IPS DF 19.7 (cell line): ENCODE results near the gene BACE2.

Experiments
- DNase-seq: peaks from one replicate; pipeline ENCODE4 v3.0.0-alpha.2; 2013; ENCODE audit warnings: low read depth, low spot score

BACE2 gene

DNA sequence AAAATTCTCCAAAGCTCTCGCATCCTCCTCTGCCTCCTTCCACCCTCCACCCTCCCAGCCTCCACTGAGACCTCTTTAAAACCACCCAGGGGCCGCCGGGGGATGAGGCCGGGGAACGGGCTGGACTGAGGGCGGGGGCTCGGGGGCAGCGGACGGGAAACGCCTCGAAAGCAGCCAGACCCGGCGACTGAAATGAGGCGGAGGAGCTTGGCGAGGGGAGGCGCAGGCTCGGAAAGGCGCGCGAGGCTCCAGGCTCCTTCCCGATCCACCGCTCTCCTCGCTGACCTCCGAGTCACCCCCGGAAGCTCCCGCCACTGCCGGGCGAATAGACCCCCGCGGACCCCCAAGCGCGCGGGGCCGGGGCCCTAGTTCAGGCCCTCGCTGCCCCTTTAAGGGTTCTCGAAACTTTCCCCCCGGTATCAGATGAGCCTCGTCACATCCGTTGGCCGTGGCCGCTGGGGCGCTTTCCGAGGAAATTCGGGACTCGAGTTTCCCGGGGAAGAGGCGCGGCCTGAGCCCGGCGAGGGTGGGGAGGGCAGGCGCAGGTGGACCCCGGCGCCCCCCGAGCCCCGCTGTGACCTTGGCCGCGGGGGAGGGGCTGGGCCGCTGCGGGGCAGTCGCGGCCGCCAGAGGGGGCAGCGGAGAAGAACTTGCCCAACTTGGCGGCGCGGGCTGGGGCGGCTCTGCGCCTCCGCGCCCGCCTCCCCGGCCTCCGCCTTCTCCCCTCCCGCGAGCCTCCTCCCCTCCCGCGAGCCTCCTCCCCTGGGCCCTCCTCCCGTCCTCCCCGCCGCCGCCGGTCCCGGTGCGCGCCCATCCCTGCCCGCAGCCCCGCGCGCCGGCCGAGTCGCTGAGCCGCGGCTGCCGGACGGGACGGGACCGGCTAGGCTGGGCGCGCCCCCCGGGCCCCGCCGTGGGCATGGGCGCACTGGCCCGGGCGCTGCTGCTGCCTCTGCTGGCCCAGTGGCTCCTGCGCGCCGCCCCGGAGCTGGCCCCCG, at the start of gene BACE2:
BACE2 (plus strand) TSS at position 813 of the 995 bp plus-strand sequence; CDS start at position 917, 104 bp downstream.
- DNase-seq: no peak

DNA sequence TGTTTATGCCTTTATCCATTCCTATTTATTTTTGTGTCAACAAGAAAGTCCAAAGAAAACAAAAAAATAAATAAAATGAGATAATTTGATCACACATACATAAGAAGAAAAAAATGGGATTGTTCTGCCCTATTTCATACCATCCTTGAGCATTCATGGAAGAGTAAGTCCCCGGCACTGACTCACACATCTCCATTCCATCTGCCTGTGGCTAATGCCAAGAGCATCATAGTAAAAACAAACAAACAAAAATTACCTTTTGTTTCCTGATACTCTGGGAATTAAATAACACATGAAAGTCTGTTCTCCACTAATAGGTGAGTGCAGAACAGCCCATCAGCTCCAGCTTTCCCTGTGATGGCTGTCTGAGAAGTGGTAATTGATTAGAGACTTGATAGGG, 48.1 kb upstream of the BACE2 start:
- DNase-seq: no peak

DNA sequence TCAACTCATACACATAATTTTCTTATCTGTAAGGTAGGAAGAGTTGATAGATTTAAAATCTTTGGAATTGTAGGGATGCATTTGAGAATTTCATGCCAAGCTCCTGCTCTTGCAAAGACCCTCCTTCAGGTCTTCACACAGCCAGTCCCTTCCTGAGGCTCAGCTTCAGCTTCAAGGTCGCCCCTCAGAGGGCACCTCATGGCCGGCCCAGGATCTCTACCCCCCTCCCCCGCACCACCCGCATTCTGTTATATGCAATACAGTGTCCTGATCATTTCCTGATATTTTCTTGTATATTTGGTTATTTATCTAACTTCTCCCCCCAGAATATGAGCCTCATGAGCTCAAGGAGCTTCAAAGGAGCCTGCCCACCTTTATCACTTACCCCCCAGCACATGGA, 47.0 kb upstream of the BACE2 start:
- no peak for DNase-seq

DNA sequence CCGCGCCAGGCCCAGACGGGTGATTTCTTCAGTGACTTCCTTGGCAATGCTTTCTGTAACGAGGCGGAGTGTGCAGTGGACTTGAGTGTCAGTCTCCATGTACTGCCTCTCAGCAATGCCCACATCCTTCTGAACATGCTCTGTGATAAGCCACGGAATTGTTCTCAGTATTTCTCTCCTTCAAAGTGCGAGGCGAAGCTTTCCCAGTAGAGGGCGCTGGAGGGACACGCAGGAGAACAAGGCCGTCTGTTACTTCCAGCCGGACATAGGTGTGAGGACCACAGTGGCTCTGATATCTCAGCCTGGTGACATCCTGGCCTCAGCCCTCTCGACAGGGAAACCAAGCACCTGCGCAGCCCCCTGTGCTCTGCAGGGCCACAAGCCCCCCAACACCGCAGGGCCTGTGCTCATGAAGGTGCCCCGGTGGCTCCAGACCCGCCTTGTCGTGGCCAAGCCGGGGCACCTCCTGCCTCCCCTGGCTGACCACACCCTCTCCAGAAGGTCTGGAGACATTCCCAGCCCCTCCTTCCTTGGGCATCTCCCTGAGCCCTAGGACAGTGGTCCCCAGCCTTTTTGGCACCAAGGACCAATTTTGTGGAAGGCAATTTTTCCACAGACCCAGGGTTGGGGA, 46.1 kb upstream of the BACE2 start:
- DNase-seq: no peak

DNA sequence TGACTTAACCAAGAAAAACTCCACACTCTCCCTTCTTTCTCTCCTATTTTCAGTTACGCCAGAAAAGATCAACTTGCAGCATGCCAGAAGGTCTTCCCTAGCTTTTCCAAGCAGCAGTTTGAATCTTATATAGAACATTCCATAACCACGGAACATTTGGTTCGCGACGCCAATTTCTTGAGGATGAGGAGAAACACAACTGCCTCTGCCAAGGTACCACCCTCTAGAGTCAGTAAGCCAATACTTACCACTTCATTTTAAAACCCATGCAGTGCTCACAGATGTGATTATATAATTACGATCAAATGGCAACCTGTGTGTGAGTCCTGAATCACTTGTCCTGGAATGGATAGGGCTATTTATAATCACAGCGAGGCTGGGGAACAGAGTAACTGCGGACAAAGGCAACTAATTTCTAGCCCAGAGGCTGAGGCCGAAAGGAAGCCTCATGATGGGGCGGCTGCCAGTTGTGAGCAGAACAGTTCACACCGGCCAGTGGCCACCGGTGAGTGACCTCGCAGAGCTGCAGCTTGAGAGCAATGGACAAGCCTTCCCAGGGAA, 43.2 kb upstream of the BACE2 start:
- no peak for DNase-seq

DNA sequence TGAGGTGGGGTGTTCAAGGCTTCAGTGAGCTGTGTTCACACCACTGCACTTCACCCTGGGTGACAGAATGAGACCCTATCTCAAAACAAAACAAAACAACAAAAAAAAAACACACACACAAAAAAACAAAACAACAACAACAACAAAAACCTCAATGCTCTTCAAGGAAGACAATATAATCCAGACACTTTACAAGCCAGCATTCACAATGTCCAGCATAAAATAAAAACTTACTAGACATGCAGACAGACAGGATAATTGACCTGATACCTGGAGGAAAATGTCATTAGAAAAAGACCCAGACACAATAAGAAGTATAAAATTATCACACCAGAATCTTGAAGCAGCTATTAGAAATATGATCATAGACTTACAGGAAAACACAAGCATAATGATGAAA, 39.0 kb upstream of the BACE2 start:
- no peak for DNase-seq

DNA sequence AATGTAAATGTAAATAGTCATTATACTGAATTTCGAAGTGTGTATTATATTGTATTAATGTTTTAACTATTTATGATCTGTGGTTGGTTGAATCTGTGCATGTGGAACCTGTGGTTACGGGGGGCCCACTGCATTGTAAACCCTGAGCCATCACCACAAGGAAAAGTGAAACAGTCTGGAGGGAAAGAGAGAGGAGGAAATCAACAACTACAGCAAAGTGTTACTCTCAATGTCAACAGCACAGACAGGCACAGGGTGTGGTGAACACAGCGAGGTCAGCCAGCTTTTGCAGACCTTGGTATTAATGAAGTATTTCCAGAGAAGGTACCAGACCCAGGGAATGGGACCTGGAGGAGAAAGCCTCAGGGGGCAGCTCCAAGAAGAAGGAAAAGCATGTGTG, 37.1 kb upstream of the BACE2 start:
- DNase-seq: no peak

DNA sequence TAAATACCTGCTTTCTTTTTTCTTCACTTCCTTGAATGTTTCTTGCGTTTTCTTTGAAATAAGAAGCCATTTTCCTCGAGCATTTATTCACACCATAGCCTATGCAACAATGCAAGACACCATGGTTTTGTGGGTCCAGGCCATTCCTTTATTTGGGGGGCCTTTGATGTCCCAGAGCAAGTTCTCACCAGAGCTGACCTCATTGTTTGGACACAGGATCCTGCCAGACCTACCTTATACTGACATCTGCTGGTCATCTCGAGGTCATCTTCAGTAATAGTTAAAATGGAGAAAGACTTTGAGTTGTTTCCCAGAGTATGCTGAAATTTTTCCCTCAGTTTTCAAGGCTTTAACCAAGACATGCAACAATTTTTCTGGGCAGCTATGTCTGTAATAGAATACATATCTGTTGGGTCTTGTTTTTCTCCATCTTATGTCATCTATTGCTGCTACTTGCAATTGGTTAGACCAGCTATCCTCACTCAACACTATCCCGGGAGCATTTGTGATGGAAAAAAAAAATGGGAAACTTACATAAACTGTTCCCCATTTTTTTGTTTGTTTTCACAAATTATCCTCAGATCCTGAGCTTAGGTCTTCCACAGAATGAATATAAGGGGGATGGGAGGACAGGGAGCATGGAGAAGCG, 34.0 kb upstream of the BACE2 start:
- DNase-seq: no peak

DNA sequence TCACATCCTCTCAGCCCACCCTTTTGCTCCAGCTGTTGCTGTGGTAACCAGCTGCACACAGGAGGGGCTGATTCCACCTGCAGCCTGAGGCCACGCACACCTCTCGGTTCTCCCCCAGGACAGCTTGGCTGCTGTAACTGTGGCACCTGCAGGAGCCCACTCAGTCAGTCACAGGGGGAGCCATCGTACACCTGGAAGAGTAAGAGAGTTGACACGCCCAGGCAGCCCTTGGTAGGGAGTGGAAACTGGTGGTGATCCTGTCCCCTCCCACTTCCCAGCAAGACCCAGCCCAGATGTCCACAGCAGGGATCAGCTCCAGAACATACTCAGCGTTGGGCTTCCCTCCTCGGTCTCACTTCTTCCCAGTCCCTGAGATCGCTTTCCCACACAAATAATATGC, 32.2 kb upstream of the BACE2 start:
- no peak for DNase-seq

DNA sequence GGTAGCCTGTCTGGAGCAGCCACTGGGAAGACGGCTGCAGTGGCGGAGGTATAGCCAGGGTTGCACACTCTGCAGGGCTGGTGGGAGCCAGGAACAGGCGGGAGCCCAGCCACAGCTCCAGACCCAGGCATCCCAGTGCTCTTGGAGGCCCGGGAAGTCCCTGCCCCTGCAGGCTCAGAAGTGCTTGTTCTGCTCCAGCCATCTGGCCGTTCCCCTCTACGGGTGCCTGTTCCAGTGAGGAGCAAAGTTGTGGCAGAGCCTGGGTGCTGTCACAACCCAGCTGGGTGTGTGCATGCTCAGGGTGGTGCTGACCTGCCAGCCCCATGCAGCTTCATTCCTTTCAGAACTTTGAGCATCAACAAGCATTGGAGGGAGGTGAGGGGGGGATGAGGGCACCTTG, 31.7 kb upstream of the BACE2 start:
- DNase-seq: no peak

DNA sequence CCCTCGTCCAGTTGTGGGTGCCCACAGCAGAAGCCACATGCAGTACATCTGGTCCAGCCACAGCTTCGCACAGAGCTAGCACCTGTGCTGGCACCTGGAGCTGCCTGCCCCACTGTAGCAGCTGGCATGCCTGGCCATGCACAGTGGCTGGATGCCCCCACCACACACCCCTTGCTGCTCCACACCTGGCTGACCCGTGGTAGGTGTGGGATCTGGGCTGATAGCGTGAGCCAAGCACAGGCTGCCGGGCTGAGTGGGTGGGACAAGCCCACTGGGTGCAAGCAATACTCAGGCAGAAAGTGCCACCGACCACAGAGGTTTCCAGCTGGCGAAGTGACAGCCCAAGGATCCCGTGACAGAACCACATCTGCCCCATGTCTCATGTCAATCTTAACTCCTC, 30.6 kb upstream of the BACE2 start:
- DNase-seq: no peak

DNA sequence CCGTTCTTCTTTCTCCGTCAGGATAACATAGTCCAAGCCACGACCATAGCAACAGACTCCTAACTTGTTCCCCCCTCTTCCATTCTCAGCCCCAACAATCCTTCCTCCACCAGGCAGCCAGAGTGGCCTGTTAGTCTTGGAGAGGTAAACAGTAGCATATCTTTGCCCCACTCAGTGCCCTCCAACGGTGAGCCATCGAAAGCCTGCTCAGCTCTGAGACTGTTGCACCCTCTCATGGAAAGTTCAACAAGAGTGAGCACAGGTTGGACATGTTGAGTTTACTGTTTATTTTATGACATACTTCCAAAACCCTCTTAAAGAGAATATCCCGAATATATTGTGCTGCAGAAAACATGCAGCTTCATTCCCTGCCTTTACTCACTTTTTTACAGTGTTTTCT, 30.1 kb upstream of the BACE2 start:
- no peak for DNase-seq

DNA sequence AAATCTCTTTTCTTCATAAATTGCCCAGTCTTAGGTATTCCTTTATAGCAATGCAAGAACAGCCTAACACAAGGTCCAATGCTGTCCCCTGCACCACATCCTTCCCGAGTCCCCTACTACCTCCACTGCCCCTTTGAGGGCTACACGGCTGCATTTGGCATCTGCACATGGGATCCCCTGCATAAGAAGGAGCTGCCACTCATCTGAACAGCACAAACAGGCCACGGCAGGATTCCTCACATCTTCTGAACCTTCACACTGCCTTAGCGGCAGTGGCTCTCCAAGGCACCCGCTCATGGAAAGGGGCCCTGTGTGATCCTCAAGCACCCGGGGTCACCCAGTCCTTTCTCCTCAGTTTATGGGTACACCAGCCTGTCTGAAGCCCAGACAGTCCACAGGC, 29.2 kb upstream of the BACE2 start:
- no peak for DNase-seq

DNA sequence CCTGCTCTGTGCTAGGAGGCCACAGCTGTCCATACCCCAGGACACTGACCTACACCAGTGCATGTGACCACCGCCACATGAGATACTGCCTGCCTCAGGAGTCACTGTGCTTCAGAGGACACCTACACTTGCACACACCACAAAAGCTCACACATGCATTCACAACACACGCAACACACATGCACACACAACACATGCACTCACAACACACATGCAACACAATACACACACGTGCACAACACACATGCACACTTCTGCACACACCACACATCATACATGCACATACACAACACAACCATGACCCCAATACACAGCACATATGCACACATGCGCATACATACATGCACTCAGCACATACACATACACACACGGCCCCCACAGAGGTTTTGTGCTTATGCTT, 28.7 kb upstream of the BACE2 start:
- DNase-seq: no peak

DNA sequence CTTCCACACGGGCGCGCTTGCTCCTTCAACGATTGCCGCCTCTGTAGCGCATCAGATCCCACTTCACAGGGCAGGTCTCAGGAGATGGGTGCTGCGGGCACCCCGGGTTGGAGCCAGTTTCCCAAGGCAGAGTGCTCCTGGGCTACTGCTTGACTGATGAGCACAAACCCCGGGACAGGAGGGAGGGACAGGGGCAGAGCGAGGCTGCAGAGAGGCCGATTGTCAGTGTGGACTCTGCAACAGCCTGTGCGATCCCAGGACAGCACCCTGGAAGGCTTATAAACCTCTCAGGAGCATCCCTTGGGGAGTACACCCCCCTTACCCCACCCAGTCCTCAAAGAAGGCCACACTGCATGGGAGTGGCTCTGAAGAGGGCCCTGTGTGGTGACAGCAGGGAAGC, 28.0 kb upstream of the BACE2 start:
- DNase-seq: no peak

DNA sequence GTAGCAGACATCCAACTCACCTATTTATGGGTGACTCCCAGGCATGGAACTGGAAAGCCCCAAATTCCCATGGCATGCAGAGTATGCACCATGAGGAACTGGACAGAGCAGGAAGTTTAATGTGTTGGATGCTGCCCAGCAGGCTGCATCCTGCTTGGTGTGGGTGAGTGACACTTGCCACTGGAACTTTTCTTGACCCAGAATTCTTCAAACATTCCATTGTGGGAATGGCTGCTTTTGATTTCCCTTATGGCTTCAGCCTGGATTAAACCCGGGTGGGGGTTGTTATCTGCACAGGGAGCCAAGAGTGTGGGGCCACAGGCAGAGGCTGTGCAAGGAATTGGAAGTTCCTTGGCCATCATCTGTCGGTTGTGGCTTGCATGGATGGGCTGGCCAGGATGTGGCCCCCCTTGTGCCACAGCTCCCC, 26.9 kb upstream of the BACE2 start:
- no peak for DNase-seq

DNA sequence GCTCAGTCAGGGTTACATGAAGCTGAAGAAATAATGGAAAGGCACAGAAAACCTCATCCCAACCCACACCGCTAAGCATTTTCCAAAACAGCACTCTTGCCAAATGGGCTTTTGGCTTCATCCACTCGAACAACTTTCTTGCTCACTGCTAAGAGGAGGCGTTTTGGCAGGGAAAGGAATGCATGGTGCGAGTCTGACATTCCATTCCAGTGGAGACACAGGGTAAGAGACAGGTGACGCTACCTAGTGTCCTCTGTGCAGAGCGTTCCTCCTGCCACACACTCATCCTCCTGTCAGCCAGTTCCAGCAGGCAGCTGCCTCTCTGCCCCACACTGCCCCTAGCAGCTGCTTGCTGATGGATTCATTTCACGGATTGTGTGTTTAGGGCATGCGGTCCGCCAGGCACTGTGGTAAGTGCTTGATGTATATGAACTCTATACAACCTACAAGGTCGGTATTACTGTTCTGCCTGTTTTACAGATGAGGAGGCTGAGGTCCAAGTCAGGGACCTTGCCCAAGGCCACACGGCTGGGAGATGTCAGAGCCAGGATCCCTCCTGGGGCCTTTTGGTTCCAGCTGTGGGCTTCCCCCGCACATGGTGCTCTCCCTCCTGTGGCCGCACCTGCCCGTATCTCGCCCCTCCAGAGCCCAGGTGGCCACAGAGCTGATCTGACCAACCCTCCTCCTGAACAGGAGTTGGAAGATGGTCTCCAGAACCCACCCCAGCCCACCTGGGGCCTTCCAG, 25.7 kb upstream of the BACE2 start:
- DNase-seq: no peak

DNA sequence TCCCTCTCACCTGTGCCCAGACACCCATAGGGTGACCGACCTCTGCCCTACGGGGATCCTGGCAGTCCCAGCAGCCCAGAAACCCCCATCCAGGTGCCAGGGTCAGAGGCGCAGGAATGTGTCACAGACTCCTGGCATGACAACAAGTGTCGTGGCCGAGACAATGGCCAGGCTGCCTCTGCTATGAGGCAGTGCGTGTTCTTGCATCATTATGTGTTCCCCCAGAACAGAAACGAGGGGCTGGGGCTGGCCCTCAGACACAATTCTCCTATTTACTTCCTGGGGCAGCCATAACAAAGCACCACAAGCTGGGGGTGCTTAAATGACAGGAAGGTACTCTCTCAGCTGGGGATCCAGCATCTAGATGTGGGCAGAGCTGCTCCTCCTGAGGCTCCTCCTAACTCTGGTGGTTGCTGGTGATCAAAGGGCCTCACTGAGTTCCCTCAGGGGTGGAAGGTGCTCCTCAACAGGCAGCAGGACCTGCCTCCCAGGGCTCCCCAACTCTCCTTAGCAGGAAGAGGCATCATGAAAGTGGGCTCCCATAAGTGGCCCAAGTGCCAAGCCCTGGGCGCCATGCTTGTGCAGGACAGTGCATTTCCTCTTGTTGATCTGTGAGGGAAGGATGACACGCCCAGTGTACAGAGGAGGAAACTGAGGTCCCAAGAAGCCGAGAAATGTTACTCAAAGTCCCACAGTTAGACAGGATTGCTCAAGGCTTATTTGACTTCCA, 24.2 kb upstream of the BACE2 start:
- no peak for DNase-seq

DNA sequence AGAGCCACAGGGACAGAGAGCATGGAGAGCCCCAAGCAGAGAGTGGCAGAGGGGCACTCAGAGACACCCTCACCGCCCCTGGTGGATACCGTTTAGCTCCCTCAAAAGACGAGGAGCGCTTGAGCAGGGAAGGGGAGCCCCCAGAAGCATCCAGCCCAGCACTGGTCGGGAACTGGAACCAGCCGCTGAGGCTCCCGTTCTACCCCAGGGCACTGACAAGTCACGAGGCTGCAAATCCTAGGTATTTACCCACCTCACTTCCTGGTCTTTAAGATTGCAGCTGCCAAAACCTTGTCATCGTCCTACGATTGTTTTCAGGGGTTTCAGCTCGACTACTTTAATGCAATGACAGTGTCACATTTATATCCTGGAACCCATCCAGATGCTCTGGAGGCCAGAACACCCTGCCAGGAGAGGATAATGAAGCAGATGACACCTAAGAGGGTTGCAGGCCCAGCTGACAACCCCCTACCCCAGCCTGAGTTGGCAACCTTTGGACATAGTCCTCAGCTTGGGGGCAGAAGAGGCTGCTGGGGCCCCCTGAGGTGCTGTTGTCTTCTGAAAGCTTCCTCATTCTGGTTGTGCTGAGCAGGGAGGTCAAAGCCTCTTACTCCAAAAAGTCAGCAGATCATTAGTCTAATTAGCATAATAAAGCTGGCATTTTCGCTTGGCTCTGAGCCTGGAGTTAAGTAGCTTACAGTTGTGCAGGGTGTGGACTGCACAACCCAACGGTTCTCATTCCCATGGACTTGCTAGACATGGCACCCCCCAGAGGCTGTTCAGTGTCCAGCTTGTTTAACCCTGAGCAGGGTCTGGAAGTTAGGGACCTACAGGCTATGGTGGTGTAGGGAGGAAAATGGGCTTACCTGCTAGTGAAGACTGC, 20.6 kb upstream of the BACE2 start:
- no peak for DNase-seq

DNA sequence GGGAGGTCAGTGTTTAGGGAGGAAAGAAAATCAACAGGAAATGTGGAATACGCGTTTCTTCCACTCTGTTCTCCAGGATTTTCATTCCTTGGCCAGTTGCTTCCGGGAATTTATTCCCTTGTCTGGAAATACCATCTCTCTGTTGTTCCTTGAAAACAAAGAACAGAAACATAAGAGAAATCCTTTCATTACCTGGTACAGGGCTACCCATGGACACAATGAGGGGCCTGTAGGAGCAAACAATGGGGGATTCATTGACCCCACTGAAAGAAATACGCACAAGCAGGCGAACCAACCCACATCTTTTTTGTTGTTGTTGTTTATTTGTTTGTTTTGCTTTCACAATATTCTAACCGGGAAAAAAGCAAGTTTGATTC, 20.0 kb upstream of the BACE2 start:
- no peak for DNase-seq
